Skeletal muscle tissue (tissue), 1 donor: ENCODE data around the gene TTLL1. TPM values are rescaled to one million over a fixed set of nuclear protein-coding genes. Genes with fewer than 3 reads are reported as not detected.

ENCODE experiments used
- total RNA-seq: library from RNA; depleted of rRNA; stranded (reverse); fragments of >200 nt; gene quantifications from one replicate; pipeline ENCODE4 v1.2.3, GENCODE V29; 2014

Gene TTLL1
- total RNA-seq, 1 donor from 2014 or later: 8.9 TPM

Other genes with a start within 250 kb of the TTLL1 start
- 32.9 TPM for gene ARFGAP3, start 232.1 kb downstream of the TTLL1 start, total RNA-seq
- 20.9 TPM for gene PACSIN2, start 74.2 kb downstream of the TTLL1 start, total RNA-seq
- 0.52 TPM for gene BIK, start 21.4 kb upstream of the TTLL1 start, total RNA-seq
- 8.4 TPM for gene MCAT, start 54.0 kb upstream of the TTLL1 start, total RNA-seq
- 69.4 TPM for gene TSPO, start 62.2 kb upstream of the TTLL1 start, total RNA-seq
- 13.0 TPM for gene TTLL12, start 97.7 kb upstream of the TTLL1 start, total RNA-seq